Stimulated activated CD4-positive, alpha-beta T cell treated with anti-CD3 and anti-CD28 coated beads, Interleukin-12 subunit alpha, Interleukin-12 subunit beta, amount 100 ng/mL, for 48 hours (primary cell): ENCODE measurements around the gene HLA-F.
A peak's percentile ranks its signal among the peaks of the same experiment; 100 is the strongest.

ENCODE experiments used
- DNase-seq, 3 donors: peaks; one replicate each; pipeline ENCODE4 v3.0.0-alpha.2; 2020; ENCODE audit warnings: low read depth in 2 of 3, low spot score in 1 of 3

The HLA-F gene

DNA sequence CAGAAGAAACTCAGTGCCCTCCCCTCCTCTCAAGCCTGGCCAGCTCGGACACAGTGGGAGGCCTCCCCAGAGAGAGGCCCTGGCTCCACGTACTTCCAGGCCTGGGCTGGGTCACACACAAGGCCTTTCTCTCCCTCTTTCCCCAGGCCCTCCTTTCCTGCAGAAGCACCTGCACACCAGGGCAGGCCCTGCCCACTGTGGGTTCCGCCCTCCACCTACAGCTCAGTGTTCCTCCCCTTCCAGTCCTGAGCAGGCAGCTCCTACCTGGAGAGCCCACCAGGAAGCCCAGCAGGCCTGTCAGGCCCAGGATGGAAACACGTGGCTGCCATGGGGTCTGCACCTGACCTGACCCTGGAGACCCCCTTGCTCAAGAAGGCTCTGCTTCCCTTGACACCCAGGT, 18.9 kb downstream of the HLA-F start:
- no peak for DNase-seq

DNA sequence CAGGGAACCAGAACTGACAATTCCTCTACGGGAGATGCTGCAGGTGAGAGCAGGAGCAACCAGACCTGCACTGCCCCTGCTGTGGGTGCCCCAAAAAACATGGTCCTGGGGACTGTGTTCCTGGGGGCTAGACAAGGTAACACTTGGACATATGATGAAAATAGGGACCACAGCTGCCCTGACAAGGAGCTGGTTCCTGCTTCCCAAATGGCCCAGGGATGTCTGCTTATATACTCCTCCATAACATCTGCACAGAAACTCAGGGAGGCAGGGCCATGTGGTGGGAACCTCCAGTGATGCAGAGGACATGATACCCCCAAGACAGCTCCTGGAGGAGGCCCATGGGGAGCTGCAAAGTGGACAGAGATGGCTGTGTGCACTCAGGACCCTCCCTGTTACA, 19.8 kb downstream of the HLA-F start:
- no peak for DNase-seq

- no peak for DNase-seq
Observed at GRCh38 chr6:29743568-29743967, 20.3 kb downstream of the HLA-F start.

GRCh38 chr6:29744131-29744530, 20.9 kb downstream of the HLA-F start:
- DNase-seq, result no peak

DNA sequence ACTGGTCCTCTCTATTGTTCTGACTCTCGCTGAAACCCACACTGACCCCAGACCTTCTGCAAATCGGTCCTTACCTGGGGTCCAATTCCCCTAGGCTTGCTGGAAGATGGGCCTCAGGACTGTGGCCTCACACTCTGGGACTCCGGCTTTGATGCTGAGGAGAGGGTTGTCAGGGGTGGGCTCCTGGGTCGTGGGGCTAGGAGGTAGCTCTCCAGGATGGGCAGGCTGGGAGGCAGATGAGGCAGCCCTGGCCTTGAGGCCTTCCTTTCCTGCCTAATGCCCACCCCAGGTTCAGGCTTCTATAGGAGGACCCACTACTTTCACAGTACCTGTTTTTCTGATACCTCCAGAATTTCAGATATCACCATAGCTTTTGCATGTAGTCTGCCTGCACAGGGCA, 21.4 kb downstream of the HLA-F start:
- DNase-seq, result no peak

- no peak for DNase-seq
Observed at GRCh38 chr6:29745386-29745785, 22.2 kb downstream of the HLA-F start.

DNA sequence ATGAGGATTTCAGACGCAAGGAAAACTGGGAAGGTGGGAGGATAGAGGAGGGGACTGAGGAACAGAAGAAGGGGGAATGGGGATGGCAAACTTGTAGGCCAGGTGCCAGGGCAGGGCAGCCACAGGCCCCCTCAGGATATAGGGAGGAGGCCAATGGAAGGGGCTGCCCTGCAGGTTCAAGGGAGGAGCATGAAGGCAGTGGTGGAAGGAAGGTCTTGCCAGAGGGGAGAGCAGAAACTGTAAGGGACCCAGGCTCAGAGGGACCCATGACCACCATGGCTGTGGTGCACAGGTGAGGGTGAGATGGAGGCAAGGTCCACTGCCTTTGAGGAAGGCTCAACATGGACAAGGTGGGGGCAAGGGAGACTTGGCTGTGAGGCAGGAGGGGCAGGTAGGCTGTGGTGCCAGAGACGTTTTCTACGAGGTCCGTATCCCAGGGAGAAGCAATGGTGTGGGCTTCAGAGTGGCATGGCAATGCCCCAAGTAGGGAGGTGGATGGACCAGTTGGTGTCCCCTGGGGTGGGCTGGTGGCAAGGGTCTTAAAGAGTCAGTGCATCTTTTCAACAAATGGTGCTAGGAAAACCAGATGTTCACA, 22.7 kb downstream of the HLA-F start:
- DNase-seq, result no peak

- no peak for DNase-seq
Observed at GRCh38 chr6:29746846-29747687, 23.8 kb downstream of the HLA-F start.

DNA sequence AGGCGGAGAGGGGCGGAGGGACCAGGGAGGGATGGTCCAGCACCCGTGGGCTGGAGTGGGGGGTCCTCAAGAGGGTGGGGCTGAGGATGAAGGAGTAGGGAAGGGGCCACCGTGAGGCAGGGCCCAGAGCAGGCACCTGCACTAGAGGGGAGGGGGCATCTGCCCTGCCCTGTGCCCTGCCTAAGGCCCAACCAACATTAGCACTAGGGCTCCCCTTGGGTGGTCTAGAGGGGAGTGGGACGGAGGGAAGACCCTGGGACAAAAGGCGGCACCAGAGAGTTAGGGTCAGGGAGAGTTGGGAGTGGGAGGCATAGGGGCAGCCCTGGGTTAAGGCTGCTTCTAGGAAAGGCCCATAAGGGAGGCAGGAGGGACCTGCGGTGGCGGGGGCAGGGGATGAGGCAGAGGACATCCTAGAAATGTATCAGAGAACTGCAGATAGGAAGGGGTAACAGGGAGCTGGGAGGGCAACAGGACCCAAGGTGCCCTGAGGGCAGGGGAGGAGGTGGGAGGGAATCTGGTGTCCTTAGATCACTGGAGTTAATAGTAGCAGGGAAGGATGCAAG, 24.5 kb downstream of the HLA-F start:
- DNase-seq, result no peak

- DNase-seq, result peak; percentile 66 to 82 (median 72)
Observed at GRCh38 chr6:29748391-29749307, 25.4 kb downstream of the HLA-F start.

DNA sequence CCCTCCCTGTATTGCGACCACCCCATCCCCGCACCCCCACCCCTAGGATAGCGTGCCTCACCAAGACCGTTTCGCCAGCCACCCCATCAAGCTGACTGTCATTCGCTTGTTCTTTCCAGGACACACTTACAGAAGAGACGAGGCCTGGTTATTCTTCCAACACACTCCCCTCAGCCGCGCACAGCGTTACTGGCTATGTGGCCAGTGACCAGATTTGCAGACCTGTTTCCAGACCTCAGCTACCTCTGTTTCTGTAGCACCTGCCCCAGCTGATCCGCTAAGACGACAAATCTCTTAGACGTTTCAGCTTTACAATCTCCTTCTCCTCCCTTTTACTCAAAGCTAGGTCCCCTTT, 26.1 kb downstream of the HLA-F start:
- no peak for DNase-seq

- DNase-seq, result no peak
Observed at GRCh38 chr6:29749668-29750067, 26.4 kb downstream of the HLA-F start.

DNA sequence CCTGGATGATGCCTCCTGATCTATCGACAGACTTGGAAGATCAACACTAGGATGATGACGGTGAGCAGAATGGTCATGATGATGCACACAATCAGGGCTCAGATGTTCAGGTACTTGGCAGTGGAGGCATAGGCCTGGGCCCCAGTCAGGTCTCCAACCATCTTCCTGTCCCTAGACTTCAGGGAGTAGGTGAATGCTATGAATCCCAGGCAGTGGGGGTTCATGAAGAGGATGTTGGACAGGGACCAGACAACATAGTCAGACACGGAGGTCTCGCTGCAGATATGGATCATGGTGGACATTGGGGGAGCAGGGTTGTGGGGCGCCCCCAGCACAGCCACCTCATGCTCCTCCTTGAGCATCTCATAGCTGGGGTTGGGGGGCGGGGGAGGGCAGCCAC, 27.5 kb downstream of the HLA-F start:
- DNase-seq, result no peak

- no peak for DNase-seq
Observed at GRCh38 chr6:29751480-29751879, 28.2 kb downstream of the HLA-F start.

DNA sequence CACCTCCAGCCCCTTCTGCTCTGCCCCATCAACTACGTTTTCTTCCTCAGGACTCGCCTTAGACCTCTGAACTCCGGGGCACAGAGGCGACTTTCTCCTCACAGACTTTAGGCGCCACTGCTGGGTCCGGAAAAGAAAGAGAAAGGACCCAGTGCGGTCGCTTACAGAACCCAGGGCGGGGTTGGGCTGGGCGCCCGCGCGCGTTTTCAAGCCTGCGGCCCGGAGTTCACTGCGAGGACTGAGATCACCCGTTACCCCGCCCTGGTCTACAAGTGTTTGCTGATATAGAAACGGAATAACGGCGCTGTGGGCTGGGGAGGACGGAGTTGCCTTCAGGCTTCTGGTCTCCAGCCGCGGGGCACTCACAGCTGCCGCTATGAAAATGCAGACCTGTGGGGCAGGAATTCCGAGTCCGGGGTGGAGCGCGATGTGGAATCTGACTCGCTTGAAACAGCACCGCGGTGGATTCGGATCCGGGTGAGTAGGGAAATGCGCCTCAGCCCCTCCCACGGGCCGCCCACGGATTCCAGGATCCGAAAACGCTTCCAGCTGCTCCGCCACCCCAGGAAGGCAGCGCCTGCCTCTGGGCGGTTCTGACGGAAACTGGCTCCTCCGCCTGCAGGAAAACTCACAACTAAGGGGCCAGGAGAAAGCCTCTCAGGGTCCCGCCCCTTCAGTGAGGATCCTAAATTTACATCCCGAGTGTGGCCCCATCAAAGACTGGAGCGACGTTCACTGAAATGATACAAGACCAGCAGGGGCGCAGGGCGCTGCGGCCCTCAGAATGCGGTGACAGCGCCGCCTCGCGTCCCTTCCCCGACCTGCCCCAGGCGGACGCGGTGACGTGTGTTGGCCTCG, 29.4 kb downstream of the HLA-F start:
- peak; percentile 69 to 79 (median 78) for DNase-seq

DNA sequence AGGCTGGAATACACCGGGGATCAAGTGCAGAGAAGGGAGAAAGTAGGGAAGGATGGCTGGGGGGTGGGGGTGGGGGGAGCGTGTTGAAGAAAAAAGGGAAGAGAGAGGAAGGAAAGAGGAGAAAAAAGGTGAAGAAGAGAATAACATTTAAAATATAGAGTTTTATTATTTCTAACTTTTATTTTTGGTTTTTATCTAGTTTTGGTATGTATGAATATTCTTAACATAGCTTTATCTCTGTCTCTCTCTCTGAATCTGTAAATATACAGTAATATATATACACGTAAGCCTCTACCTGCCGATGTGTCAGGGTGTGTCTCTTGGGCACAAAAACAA, 30.0 kb downstream of the HLA-F start:
- no peak for DNase-seq

GRCh38 chr6:29755295-29755871, 32.1 kb downstream of the HLA-F start:
- no peak for DNase-seq

GRCh38 chr6:29757282-29757681, 34.0 kb downstream of the HLA-F start:
- no peak for DNase-seq

- DNase-seq, result no peak
Observed at GRCh38 chr6:29757701-29758293, 34.6 kb downstream of the HLA-F start.

GRCh38 chr6:29758761-29759160, 35.5 kb downstream of the HLA-F start:
- DNase-seq, result no peak
